ENCODE measurements around the gene RABL2A.
"Not testable (repeated sequence)": the region's sequence is repeated elsewhere in the genome, so short reads cannot be mapped to it uniquely, and the experiment has no call there.

Gene RABL2A

GRCh38 chr2:113690871-113691270 is 63.8 kb downstream of the RABL2A start:
- DNase-seq = not testable (repeated sequence)

Measured in NCI-H187 (cell line).